RWPE2 (cell line): ENCODE results near the gene PTPRD.

ENCODE experiments used
- ATAC-seq: fragments of 200-7000 bp; cut with Tn5 transposase; 3 replicates; pipeline ENCODE4 v1.9.1; 2021; ENCODE audit warnings: low read depth
- DNase-seq: peaks from one replicate; pipeline ENCODE4 v3.0.0-alpha.2; 2020; ENCODE audit warnings: low spot score
- H3K27ac ChIP-seq: fragments of 450-650 bp; 2 replicates; pipeline ENCODE4 v1.5.1; 2017; ENCODE audit warnings: mild to moderate bottlenecking; ENCODE audit not compliant: poor library complexity, severe bottlenecking
- H3K27me3 ChIP-seq: fragments of 250-450 bp; sonication (Bioruptor Pico); 2 replicates; pipeline ENCODE4 v1.5.1; 2021; ENCODE audit warnings: mild to moderate bottlenecking, moderate library complexity; ENCODE audit not compliant: insufficient read depth, poor library complexity, severe bottlenecking
- H3K36me3 ChIP-seq: fragments of 250-450 bp; sonication (Bioruptor Pico); 2 replicates; pipeline ENCODE4 v1.5.1; 2020; ENCODE audit warnings: low read depth, mild to moderate bottlenecking, moderate library complexity
- H3K4me1 ChIP-seq: fragments of 250-450 bp; sonication (Bioruptor Pico); 2 replicates; pipeline ENCODE4 v1.5.1; 2021; ENCODE audit warnings: mild to moderate bottlenecking, moderate library complexity; ENCODE audit not compliant: insufficient read depth, poor library complexity, severe bottlenecking
- H3K4me3 ChIP-seq: fragments of 250-450 bp; sonication (Bioruptor Pico); 2 replicates; pipeline ENCODE4 v1.5.1; 2021; ENCODE audit warnings: mild to moderate bottlenecking, moderate library complexity; ENCODE audit not compliant: severe bottlenecking
- H3K9me3 ChIP-seq: fragments of 250-450 bp; sonication (Bioruptor Pico); 2 replicates; pipeline ENCODE4 v1.5.1; 2021; ENCODE audit warnings: mild to moderate bottlenecking, moderate library complexity; ENCODE audit not compliant: severe bottlenecking
- CTCF ChIP-seq: fragments of 450-650 bp; IDR thresholded peaks from one replicate; pipeline ENCODE4 v1.5.1; 2017; ENCODE audit warnings: mild to moderate bottlenecking, moderate library complexity; ENCODE audit not compliant: poor library complexity, severe bottlenecking

Gene PTPRD

GRCh38 chr9:10007356-10007755, 605.4 kb downstream of the PTPRD start:
- no peak overlapping the region for H3K4me3 ChIP-seq
- no peaks in the 10 kb centered on the region for H3K9me3 ChIP-seq
- peaks cover 3% of the 10 kb centered on the region for H3K27me3 ChIP-seq
- no peak overlapping the region for H3K27ac ChIP-seq
- ATAC-seq (no peak), DNase-seq (no peak)
- TF ChIP-seq CTCF, result no peak
- H3K36me3 ChIP-seq, result no peaks in the 10 kb centered on the region
- H3K4me1 ChIP-seq, result no peaks in the 10 kb centered on the region

GRCh38 chr9:10005206-10005605, 607.6 kb downstream of the PTPRD start:
- H3K4me3 ChIP-seq, result no peak overlapping the region
- TF ChIP-seq CTCF, result no peak
- no peaks in the 10 kb centered on the region for H3K9me3 ChIP-seq
- no peak overlapping the region for H3K27ac ChIP-seq
- DNase-seq (no peak), ATAC-seq (no peak)
- no peaks in the 10 kb centered on the region for H3K4me1 ChIP-seq
- H3K27me3 ChIP-seq, result peaks cover 3% of the 10 kb centered on the region
- no peaks in the 10 kb centered on the region for H3K36me3 ChIP-seq

- Histone ChIP-seq H3K4me1 (no peaks in the 10 kb centered on the region), H3K9me3 (no peaks in the 10 kb centered on the region), H3K4me3 (no peak overlapping the region), H3K27me3 (no peaks in the 10 kb centered on the region), H3K36me3 (no peaks in the 10 kb centered on the region), H3K27ac (no peak overlapping the region)
- no peak for TF ChIP-seq CTCF
- DNase-seq (no peak), ATAC-seq (no peak)
These were observed 609.8 kb downstream of the PTPRD start for GRCh38 chr9:10003047-10003446.

- H3K4me1 ChIP-seq, result no peaks in the 10 kb centered on the region
- ATAC-seq, result no peak
These were observed 612.1 kb downstream of the PTPRD start for GRCh38 chr9:10000669-10001068.

More at GRCh38 chr9:10000669-10001068, 612.1 kb downstream of the PTPRD start:
- no peaks in the 10 kb centered on the region for H3K27me3 ChIP-seq
- H3K4me3 ChIP-seq, result no peak overlapping the region
- H3K9me3 ChIP-seq, result no peaks in the 10 kb centered on the region
- H3K36me3 ChIP-seq, result no peaks in the 10 kb centered on the region
- DNase-seq, result no peak
- no peak overlapping the region for H3K27ac ChIP-seq
- TF ChIP-seq CTCF, result no peak
